ENCODE results near the gene SRSF3. TPM values are rescaled to one million over a fixed set of nuclear protein-coding genes. Genes with fewer than 3 reads are reported as not detected.
A peak's percentile ranks its signal among the peaks of the same experiment; 100 is the strongest.

Gene SRSF3
- total RNA-seq, 1 experiment from 2014 or later = 171 TPM

GRCh38 chr6:36618366-36619355 lies 24.5 kb downstream of the SRSF3 start:
- H3K27me3 ChIP-seq (ENCODE audit: control insufficient read depth, insufficient read depth, low read length) = no peaks in the 10 kb centered on the region
- H3K36me3 ChIP-seq (replicated peaks; ENCODE audit: control insufficient read depth, insufficient read depth, low read length) = no peaks in the 10 kb centered on the region
- no peak overlapping the region for H3K4me3 ChIP-seq (ENCODE audit: insufficient read depth, low read depth, low read length)
- DNase-seq = no peak

GRCh38 chr6:36621371-36621855 lies 27.3 kb downstream of the SRSF3 start:
- H3K4me3 ChIP-seq (ENCODE audit: insufficient read depth, low read depth, low read length) = no peak overlapping the region
- no peak for DNase-seq
- H3K27me3 ChIP-seq (ENCODE audit: control insufficient read depth, insufficient read depth, low read length) = no peaks in the 10 kb centered on the region
- H3K36me3 ChIP-seq (replicated peaks; ENCODE audit: control insufficient read depth, insufficient read depth, low read length) = no peaks in the 10 kb centered on the region

- Histone ChIP-seq H3K36me3 (replicated peaks; ENCODE audit: control insufficient read depth, insufficient read depth, low read length) (no peaks in the 10 kb centered on the region), H3K27me3 (ENCODE audit: control insufficient read depth, insufficient read depth, low read length) (no peaks in the 10 kb centered on the region), H3K4me3 (ENCODE audit: insufficient read depth, low read depth, low read length) (no peak overlapping the region)
- DNase-seq = no peak
Measured at GRCh38 chr6:36622901-36623546, 28.9 kb downstream of the SRSF3 start.

GRCh38 chr6:36623547-36624459 lies 29.6 kb downstream of the SRSF3 start:
- Histone ChIP-seq H3K36me3 (replicated peaks; ENCODE audit: control insufficient read depth, insufficient read depth, low read length) (no peaks in the 10 kb centered on the region), H3K27me3 (ENCODE audit: control insufficient read depth, insufficient read depth, low read length) (no peaks in the 10 kb centered on the region), H3K4me3 (ENCODE audit: insufficient read depth, low read depth, low read length) (no peak overlapping the region)
- DNase-seq = peak; percentile 88

- no peak overlapping the region for H3K4me3 ChIP-seq (ENCODE audit: insufficient read depth, low read depth, low read length)
- no peaks in the 10 kb centered on the region for H3K27me3 ChIP-seq (ENCODE audit: control insufficient read depth, insufficient read depth, low read length)
- H3K36me3 ChIP-seq (replicated peaks; ENCODE audit: control insufficient read depth, insufficient read depth, low read length) = no peaks in the 10 kb centered on the region
- DNase-seq = no peak
Measured at GRCh38 chr6:36624461-36625157, 30.4 kb downstream of the SRSF3 start.

- H3K36me3 ChIP-seq (replicated peaks; ENCODE audit: control insufficient read depth, insufficient read depth, low read length) = no peaks in the 10 kb centered on the region
- DNase-seq = no peak
- no peak overlapping the region for H3K4me3 ChIP-seq (ENCODE audit: insufficient read depth, low read depth, low read length)
- no peaks in the 10 kb centered on the region for H3K27me3 ChIP-seq (ENCODE audit: control insufficient read depth, insufficient read depth, low read length)
Measured at GRCh38 chr6:36625158-36625919, 31.2 kb downstream of the SRSF3 start.

- Histone ChIP-seq H3K36me3 (replicated peaks; ENCODE audit: control insufficient read depth, insufficient read depth, low read length) (no peaks in the 10 kb centered on the region), H3K4me3 (ENCODE audit: insufficient read depth, low read depth, low read length) (no peak overlapping the region)
- no peak for DNase-seq
Measured at GRCh38 chr6:36626636-36627035, 32.5 kb downstream of the SRSF3 start.

GRCh38 chr6:36627141-36627540 lies 33.0 kb downstream of the SRSF3 start:
- H3K27me3 ChIP-seq (ENCODE audit: control insufficient read depth, insufficient read depth, low read length) = no peaks in the 10 kb centered on the region
- H3K36me3 ChIP-seq (replicated peaks; ENCODE audit: control insufficient read depth, insufficient read depth, low read length) = no peaks in the 10 kb centered on the region
- no peak for DNase-seq
- no peak overlapping the region for H3K4me3 ChIP-seq (ENCODE audit: insufficient read depth, low read depth, low read length)

More at GRCh38 chr6:36626636-36627035, 32.5 kb downstream of the SRSF3 start:
- no peaks in the 10 kb centered on the region for H3K27me3 ChIP-seq (ENCODE audit: control insufficient read depth, insufficient read depth, low read length)

GRCh38 chr6:36627801-36628246 lies 33.7 kb downstream of the SRSF3 start:
- H3K36me3 ChIP-seq (replicated peaks; ENCODE audit: control insufficient read depth, insufficient read depth, low read length) = no peaks in the 10 kb centered on the region
- no peaks in the 10 kb centered on the region for H3K27me3 ChIP-seq (ENCODE audit: control insufficient read depth, insufficient read depth, low read length)
- no peak for DNase-seq
- no peak overlapping the region for H3K4me3 ChIP-seq (ENCODE audit: insufficient read depth, low read depth, low read length)

- H3K27me3 ChIP-seq (ENCODE audit: control insufficient read depth, insufficient read depth, low read length) = no peaks in the 10 kb centered on the region
- H3K4me3 ChIP-seq (ENCODE audit: insufficient read depth, low read depth, low read length) = no peak overlapping the region
- no peak for DNase-seq
- H3K36me3 ChIP-seq (replicated peaks; ENCODE audit: control insufficient read depth, insufficient read depth, low read length) = no peaks in the 10 kb centered on the region
Measured at GRCh38 chr6:36629784-36630183, 35.6 kb downstream of the SRSF3 start.

GRCh38 chr6:36631326-36632011 lies 37.3 kb downstream of the SRSF3 start:
- DNase-seq = peak; percentile 50
- H3K4me3 ChIP-seq (ENCODE audit: insufficient read depth, low read depth, low read length) = no peak overlapping the region
- H3K27me3 ChIP-seq (ENCODE audit: control insufficient read depth, insufficient read depth, low read length) = no peaks in the 10 kb centered on the region

GRCh38 chr6:36633370-36633769 lies 39.2 kb downstream of the SRSF3 start:
- Histone ChIP-seq H3K27me3 (ENCODE audit: control insufficient read depth, insufficient read depth, low read length) (no peaks in the 10 kb centered on the region), H3K4me3 (ENCODE audit: insufficient read depth, low read depth, low read length) (no peak overlapping the region), H3K36me3 (replicated peaks; ENCODE audit: control insufficient read depth, insufficient read depth, low read length) (no peaks in the 10 kb centered on the region)
- DNase-seq = no peak

More at GRCh38 chr6:36631326-36632011, 37.3 kb downstream of the SRSF3 start:
- H3K36me3 ChIP-seq (replicated peaks; ENCODE audit: control insufficient read depth, insufficient read depth, low read length) = no peaks in the 10 kb centered on the region

- H3K27me3 ChIP-seq (ENCODE audit: control insufficient read depth, insufficient read depth, low read length) = no peaks in the 10 kb centered on the region
- no peak overlapping the region for H3K4me3 ChIP-seq (ENCODE audit: insufficient read depth, low read depth, low read length)
- DNase-seq = no peak
- no peaks in the 10 kb centered on the region for H3K36me3 ChIP-seq (replicated peaks; ENCODE audit: control insufficient read depth, insufficient read depth, low read length)
Measured at GRCh38 chr6:36633915-36634314, 39.8 kb downstream of the SRSF3 start.

All from H7 (cell line).